Measurements from ENCODE around the gene SGCE. TPM values are rescaled to one million over a fixed set of nuclear protein-coding genes. Genes with fewer than 3 reads are reported as not detected.

Gene SGCE
- total RNA-seq, 1 experiment from 2014 or later: 19.0 TPM

DNA sequence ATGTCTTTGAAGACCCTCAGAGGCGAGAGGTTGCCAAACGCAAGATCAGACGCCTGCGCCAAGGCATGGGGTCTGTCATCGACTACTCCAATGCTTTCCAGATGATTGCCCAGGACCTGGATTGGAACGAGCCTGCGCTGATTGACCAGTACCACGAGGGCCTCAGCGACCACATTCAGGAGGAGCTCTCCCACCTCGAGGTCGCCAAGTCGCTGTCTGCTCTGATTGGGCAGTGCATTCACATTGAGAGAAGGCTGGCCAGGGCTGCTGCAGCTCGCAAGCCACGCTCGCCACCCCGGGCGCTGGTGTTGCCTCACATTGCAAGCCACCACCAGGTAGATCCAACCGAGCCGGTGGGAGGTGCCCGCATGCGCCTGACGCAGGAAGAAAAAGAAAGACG is 8.1 kb upstream of the SGCE start:
- TF ChIP-seq CREB1 (CRISPR knock-in tag; IDR thresholded peaks at IDR 0.05) (no peak), ZNF219 (CRISPR knock-in tag; IDR thresholded peaks at IDR 0.05; ENCODE audit: borderline replicate concordance) (no peak), OVOL2 (CRISPR knock-in tag; IDR thresholded peaks at IDR 0.05; ENCODE audit: borderline replicate concordance) (no peak), FOXP1 (CRISPR knock-in tag; IDR thresholded peaks at IDR 0.05; ENCODE audit: borderline replicate concordance) (no peak), IRF2 (CRISPR knock-in tag; IDR thresholded peaks at IDR 0.05; ENCODE audit: borderline replicate concordance, low read depth) (no peak), EMX1 (CRISPR knock-in tag; IDR thresholded peaks at IDR 0.05) (no peak)
- H3K36me3 Mint-ChIP-seq: peaks cover 29% of the 10 kb centered on the region
- no peaks in the 10 kb centered on the region for H3K27me3 Mint-ChIP-seq (ENCODE audit: low read depth)
- no peak overlapping the region for H3K27ac Mint-ChIP-seq
- POLR2A ChIA-PET: no interaction called here
- H3K9me3 Mint-ChIP-seq: peaks cover 31% of the 10 kb centered on the region
- H3K4me1 Mint-ChIP-seq: peaks cover 12% of the 10 kb centered on the region
- CTCF ChIA-PET: no interaction called here
- DNase-seq (ENCODE audit: low spot score) (no peak), ATAC-seq (no peak)
- H3K4me3 Mint-ChIP-seq: no peak overlapping the region

DNA sequence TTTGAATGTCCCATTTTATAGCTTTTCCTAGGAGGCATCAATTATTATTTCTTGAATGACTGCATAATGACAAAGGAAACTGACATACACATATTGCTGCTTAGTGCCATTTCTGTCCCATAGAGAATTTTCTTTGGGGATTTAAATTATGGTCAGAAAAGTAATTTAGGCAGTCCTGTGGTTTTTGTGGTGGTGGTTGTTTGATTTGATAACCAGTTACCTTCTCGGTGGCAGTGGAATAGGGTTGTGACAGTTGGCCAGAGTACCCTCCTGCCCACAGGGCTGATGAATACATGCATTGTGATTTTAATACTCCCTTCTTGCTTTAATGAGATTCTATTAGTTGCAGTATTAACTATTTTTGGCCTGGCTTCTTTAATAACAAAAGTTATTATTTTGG is 6.6 kb upstream of the SGCE start:
- Mint-ChIP-seq H3K9me3 (peaks cover 31% of the 10 kb centered on the region), H3K27ac (no peak overlapping the region)
- CTCF ChIA-PET: no interaction called here

More for the DNA sequence above, 6.6 kb upstream of the SGCE start:
- Mint-ChIP-seq H3K27me3 (ENCODE audit: low read depth) (no peaks in the 10 kb centered on the region), H3K4me1 (peaks cover 12% of the 10 kb centered on the region), H3K36me3 (peaks cover 29% of the 10 kb centered on the region), H3K4me3 (no peak overlapping the region)
- POLR2A ChIA-PET: no interaction called here
- ATAC-seq: no peak
- no peak for DNase-seq (ENCODE audit: low spot score)
- no peak for TF ChIP-seq ETV6 (CRISPR knock-in tag; IDR thresholded peaks at IDR 0.05)
- TF ChIP-seq, protein P1, sequence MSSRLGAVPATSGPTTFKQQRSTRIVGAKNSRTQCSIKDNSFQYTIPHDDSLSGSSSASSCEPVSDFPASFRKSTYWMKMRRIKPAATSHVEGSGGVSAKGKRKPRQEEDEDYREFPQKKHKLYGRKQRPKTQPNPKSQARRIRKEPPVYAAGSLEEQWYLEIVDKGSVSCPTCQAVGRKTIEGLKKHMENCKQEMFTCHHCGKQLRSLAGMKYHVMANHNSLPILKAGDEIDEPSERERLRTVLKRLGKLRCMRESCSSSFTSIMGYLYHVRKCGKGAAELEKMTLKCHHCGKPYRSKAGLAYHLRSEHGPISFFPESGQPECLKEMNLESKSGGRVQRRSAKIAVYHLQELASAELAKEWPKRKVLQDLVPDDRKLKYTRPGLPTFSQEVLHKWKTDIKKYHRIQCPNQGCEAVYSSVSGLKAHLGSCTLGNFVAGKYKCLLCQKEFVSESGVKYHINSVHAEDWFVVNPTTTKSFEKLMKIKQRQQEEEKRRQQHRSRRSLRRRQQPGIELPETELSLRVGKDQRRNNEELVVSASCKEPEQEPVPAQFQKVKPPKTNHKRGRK (CRISPR knock-in tag; IDR thresholded peaks at IDR 0.05; ENCODE audit: borderline replicate concordance): no peak
- TF ChIP-seq ZBTB21 (CRISPR knock-in tag; IDR thresholded peaks at IDR 0.05; ENCODE audit: borderline replicate concordance): no peak
- TF ChIP-seq TP53 (CRISPR knock-in tag; IDR thresholded peaks at IDR 0.05): no peak
- TF ChIP-seq CREM (CRISPR knock-in tag; IDR thresholded peaks at IDR 0.05): no peak
- TF ChIP-seq, protein P2, sequence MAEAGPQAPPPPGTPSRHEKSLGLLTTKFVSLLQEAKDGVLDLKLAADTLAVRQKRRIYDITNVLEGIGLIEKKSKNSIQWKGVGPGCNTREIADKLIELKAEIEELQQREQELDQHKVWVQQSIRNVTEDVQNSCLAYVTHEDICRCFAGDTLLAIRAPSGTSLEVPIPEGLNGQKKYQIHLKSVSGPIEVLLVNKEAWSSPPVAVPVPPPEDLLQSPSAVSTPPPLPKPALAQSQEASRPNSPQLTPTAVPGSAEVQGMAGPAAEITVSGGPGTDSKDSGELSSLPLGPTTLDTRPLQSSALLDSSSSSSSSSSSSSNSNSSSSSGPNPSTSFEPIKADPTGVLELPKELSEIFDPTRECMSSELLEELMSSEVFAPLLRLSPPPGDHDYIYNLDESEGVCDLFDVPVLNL (CRISPR knock-in tag; IDR thresholded peaks at IDR 0.05; ENCODE audit: borderline replicate concordance, low read depth): no peak
- no peak for TF ChIP-seq SMAD3 (CRISPR knock-in tag; IDR thresholded peaks at IDR 0.05; ENCODE audit: borderline replicate concordance)
- no peak for TF ChIP-seq ZNF396 (CRISPR knock-in tag; IDR thresholded peaks at IDR 0.05; ENCODE audit: borderline replicate concordance)
- TF ChIP-seq ZNF232 (CRISPR knock-in tag; IDR thresholded peaks at IDR 0.05): no peak
- TF ChIP-seq, protein P3, sequence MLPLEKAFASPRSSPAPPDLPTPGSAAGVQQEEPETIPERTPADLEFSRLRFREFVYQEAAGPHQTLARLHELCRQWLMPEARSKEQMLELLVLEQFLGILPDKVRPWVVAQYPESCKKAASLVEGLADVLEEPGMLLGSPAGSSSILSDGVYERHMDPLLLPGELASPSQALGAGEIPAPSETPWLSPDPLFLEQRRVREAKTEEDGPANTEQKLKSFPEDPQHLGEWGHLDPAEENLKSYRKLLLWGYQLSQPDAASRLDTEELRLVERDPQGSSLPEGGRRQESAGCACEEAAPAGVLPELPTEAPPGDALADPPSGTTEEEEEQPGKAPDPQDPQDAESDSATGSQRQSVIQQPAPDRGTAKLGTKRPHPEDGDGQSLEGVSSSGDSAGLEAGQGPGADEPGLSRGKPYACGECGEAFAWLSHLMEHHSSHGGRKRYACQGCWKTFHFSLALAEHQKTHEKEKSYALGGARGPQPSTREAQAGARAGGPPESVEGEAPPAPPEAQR (CRISPR knock-in tag; IDR thresholded peaks at IDR 0.05): no peak
- no peak for TF ChIP-seq CBFB (CRISPR knock-in tag; IDR thresholded peaks at IDR 0.05; ENCODE audit: low read depth)
- TF ChIP-seq, protein P4, sequence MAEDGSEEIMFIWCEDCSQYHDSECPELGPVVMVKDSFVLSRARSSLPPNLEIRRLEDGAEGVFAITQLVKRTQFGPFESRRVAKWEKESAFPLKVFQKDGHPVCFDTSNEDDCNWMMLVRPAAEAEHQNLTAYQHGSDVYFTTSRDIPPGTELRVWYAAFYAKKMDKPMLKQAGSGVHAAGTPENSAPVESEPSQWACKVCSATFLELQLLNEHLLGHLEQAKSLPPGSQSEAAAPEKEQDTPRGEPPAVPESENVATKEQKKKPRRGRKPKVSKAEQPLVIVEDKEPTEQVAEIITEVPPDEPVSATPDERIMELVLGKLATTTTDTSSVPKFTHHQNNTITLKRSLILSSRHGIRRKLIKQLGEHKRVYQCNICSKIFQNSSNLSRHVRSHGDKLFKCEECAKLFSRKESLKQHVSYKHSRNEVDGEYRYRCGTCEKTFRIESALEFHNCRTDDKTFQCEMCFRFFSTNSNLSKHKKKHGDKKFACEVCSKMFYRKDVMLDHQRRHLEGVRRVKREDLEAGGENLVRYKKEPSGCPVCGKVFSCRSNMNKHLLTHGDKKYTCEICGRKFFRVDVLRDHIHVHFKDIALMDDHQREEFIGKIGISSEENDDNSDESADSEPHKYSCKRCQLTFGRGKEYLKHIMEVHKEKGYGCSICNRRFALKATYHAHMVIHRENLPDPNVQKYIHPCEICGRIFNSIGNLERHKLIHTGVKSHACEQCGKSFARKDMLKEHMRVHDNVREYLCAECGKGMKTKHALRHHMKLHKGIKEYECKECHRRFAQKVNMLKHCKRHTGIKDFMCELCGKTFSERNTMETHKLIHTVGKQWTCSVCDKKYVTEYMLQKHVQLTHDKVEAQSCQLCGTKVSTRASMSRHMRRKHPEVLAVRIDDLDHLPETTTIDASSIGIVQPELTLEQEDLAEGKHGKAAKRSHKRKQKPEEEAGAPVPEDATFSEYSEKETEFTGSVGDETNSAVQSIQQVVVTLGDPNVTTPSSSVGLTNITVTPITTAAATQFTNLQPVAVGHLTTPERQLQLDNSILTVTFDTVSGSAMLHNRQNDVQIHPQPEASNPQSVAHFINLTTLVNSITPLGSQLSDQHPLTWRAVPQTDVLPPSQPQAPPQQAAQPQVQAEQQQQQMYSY (CRISPR knock-in tag; IDR thresholded peaks at IDR 0.05): no peak
- TF ChIP-seq ZNF121 (CRISPR knock-in tag; IDR thresholded peaks at IDR 0.05): no peak
- TF ChIP-seq HMGA2 (CRISPR knock-in tag; IDR thresholded peaks at IDR 0.05): no peak
- TF ChIP-seq IRF2 (CRISPR knock-in tag; IDR thresholded peaks at IDR 0.05; ENCODE audit: borderline replicate concordance, low read depth): no peak
- TF ChIP-seq TEAD4 (CRISPR knock-in tag; IDR thresholded peaks at IDR 0.05): no peak
- TF ChIP-seq FOXJ3 (CRISPR knock-in tag; IDR thresholded peaks at IDR 0.05; ENCODE audit: borderline replicate concordance): no peak
- TF ChIP-seq, protein P5, sequence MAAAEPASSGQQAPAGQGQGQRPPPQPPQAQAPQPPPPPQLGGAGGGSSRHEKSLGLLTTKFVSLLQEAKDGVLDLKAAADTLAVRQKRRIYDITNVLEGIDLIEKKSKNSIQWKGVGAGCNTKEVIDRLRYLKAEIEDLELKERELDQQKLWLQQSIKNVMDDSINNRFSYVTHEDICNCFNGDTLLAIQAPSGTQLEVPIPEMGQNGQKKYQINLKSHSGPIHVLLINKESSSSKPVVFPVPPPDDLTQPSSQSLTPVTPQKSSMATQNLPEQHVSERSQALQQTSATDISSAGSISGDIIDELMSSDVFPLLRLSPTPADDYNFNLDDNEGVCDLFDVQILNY (CRISPR knock-in tag; IDR thresholded peaks at IDR 0.05): no peak
- no peak for TF ChIP-seq TEAD1 (CRISPR knock-in tag; IDR thresholded peaks at IDR 0.05)
- no peak for TF ChIP-seq MYBL2 (CRISPR knock-in tag; IDR thresholded peaks at IDR 0.05)

Data from WTC11 (cell line).